Measurements from ENCODE around the gene THADA. TPM values are rescaled to one million over a fixed set of nuclear protein-coding genes. Genes with fewer than 3 reads are reported as not detected.

The THADA gene
- total RNA-seq, 1 experiment from 2014 or later = 20.1 TPM

DNA sequence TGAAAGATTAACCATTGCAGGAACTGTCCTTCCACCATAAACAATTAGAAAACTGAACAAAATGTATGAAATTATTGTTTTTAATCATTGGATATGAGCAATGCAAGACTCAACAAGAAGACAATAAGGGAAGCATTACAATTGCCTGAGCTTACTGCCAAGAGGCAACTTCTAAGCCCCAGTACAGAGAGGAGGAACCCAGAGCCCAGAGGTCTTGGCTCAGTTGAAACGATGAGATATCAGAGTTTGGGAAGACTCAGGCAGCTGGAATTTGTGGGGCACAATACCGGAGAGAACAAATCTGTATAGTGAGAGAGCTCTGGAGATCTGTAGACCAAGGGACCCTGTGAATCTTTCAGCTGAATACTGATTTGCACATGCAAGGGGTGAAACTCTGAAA, 288.8 kb downstream of the THADA start:
- no peaks in the 10 kb centered on the region for H3K27me3 ChIP-seq (ENCODE audit: insufficient read depth, low read length)
- H4K20me1 ChIP-seq (ENCODE audit: control insufficient read depth, insufficient read depth, insufficient read length) = no peaks in the 10 kb centered on the region
- H3K9me3 Mint-ChIP-seq = no peaks in the 10 kb centered on the region
- H2BK15ac ChIP-seq (ENCODE audit: low read depth, low read length) = no peak overlapping the region
- H3K9ac ChIP-seq (ENCODE audit: extremely low read depth, insufficient read length, low read length) = no peak overlapping the region
- H3K9me3 ChIP-seq (ENCODE audit: control insufficient read depth, low read depth, low read length) = no peaks in the 10 kb centered on the region
- H2BK120ac ChIP-seq (ENCODE audit: low read depth, low read length, poor library complexity, severe bottlenecking) = no peak overlapping the region
- H3K27ac Mint-ChIP-seq = no peak overlapping the region; a peak in 1 of 7 replicates
- H3K56ac ChIP-seq (ENCODE audit: insufficient read length, low read depth, low read length) = no peak overlapping the region
- no peak overlapping the region for H2BK12ac ChIP-seq (ENCODE audit: insufficient read length, low read depth, low read length)
- no peak overlapping the region for H4K8ac ChIP-seq (replicated peaks; ENCODE audit: insufficient read length, low read depth, low read length)
- H2BK5ac ChIP-seq (ENCODE audit: insufficient read length, low read length) = no peak overlapping the region
- no peak overlapping the region for H4K91ac ChIP-seq (ENCODE audit: insufficient read length, low read depth, low read length)
- H3K4me1 Mint-ChIP-seq = peaks cover 8 to 10% of the 10 kb centered on the region in 2 experiments
- no peaks in the 10 kb centered on the region for H3K36me3 Mint-ChIP-seq (ENCODE audit: insufficient read depth in 1 of 3, low read depth in 3 of 3)
- H3K4me2 ChIP-seq (ENCODE audit: insufficient read depth, insufficient read length, low read length) = no peak overlapping the region
- H4K5ac ChIP-seq (ENCODE audit: insufficient read length, low read depth, low read length) = no peak overlapping the region
- H3K4me1 ChIP-seq (ENCODE audit: insufficient read depth, low read length) = no peaks in the 10 kb centered on the region
- H3K79me1 ChIP-seq (ENCODE audit: insufficient read depth, low read depth, low read length, poor library complexity, severe bottlenecking) = no peaks in the 10 kb centered on the region
- H3K27ac ChIP-seq (ENCODE audit: insufficient read length, low read depth, low read length) = no peak overlapping the region
- H3K27me3 Mint-ChIP-seq (ENCODE audit: low read depth) = no peaks in the 10 kb centered on the region
- H3K23me2 ChIP-seq (ENCODE audit: insufficient read length, low read depth, low read length, poor library complexity, severe bottlenecking) = no peaks in the 10 kb centered on the region
- no peak overlapping the region for H2AFZ ChIP-seq (ENCODE audit: low read length)
- H3T11ph ChIP-seq (ENCODE audit: low read length) = no peak overlapping the region
- no peak overlapping the region for H3K4me3 Mint-ChIP-seq
- no peak overlapping the region for H3K14ac ChIP-seq (ENCODE audit: insufficient read depth, low read length)
- DNase-seq = no peak
- no peaks in the 10 kb centered on the region for H3K79me2 ChIP-seq (ENCODE audit: insufficient read depth, low read length)
- no peak overlapping the region for H2BK20ac ChIP-seq (ENCODE audit: low read depth, low read length, poor library complexity, severe bottlenecking)
- no peak overlapping the region for H2AK5ac ChIP-seq (ENCODE audit: insufficient read length, low read length)
- no peak overlapping the region for H3K23ac ChIP-seq (ENCODE audit: insufficient read length, low read depth, low read length)
- H3K4ac ChIP-seq (ENCODE audit: low read depth, low read length) = no peak overlapping the region
- TF ChIP-seq, protein P1, sequence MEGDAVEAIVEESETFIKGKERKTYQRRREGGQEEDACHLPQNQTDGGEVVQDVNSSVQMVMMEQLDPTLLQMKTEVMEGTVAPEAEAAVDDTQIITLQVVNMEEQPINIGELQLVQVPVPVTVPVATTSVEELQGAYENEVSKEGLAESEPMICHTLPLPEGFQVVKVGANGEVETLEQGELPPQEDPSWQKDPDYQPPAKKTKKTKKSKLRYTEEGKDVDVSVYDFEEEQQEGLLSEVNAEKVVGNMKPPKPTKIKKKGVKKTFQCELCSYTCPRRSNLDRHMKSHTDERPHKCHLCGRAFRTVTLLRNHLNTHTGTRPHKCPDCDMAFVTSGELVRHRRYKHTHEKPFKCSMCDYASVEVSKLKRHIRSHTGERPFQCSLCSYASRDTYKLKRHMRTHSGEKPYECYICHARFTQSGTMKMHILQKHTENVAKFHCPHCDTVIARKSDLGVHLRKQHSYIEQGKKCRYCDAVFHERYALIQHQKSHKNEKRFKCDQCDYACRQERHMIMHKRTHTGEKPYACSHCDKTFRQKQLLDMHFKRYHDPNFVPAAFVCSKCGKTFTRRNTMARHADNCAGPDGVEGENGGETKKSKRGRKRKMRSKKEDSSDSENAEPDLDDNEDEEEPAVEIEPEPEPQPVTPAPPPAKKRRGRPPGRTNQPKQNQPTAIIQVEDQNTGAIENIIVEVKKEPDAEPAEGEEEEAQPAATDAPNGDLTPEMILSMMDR (conservative IDR thresholded peaks at IDR 0.05) = no peak
- no peak overlapping the region for H3K18ac ChIP-seq (ENCODE audit: insufficient read length, low read depth, low read length)
- no CpG with 5 or more reads among the region's 2 CpGs for WGBS (ENCODE audit: extremely low coverage, insufficient read length, low lambda C conversion rate)

Measured in H9 (cell line).